ENCODE data around the gene LRRC4B. TPM values are rescaled to one million over a fixed set of nuclear protein-coding genes. Genes with fewer than 3 reads are reported as not detected.
A peak's percentile ranks its signal among the peaks of the same experiment; 100 is the strongest.

LRRC4B gene
- total RNA-seq, 6 donors from 2014 or later, result 0.69 to 5.1 (median 1.7) TPM

- no peak for ATAC-seq (ENCODE audit: low FRiP score in 2 of 2)
- Histone ChIP-seq H3K27ac (peak overlapping the region in 1 of 4 donors; percentile 39), H3K4me3 (peak overlapping the region in 3 of 4 donors; percentile 8 to 37 (median 34)), H3K4me1 (peaks cover 3 to 23% (median 8%) of the 10 kb centered on the region in 4 donors), H3K9me3 (no peaks in the 10 kb centered on the region), H3K27me3 (peaks cover 0 to 9% (median 3%) of the 10 kb centered on the region in 4 donors), H3K36me3 (no peaks in the 10 kb centered on the region)
- 37 to 52% methylated on average over 6 to 8 of the region's 8 CpGs for WGBS, 2 donors
- DNase-seq, result no peak
- TF ChIP-seq POLR2AphosphoS5 (IDR thresholded peaks at IDR 0.05) (no peak), EP300 (IDR thresholded peaks at IDR 0.05) (no peak), POLR2A (IDR thresholded peaks at IDR 0.05) (no peak), CTCF (IDR thresholded peaks at IDR 0.05) (no peak)
These were observed 17.7 kb downstream of the LRRC4B start for GRCh38 chr19:50550594-50550966.

GRCh38 chr19:50549927-50550593 is 18.2 kb downstream of the LRRC4B start:
- H3K4me3 ChIP-seq, result peak overlapping the region in 2 of 4 donors; percentile 34 to 37

DNA sequence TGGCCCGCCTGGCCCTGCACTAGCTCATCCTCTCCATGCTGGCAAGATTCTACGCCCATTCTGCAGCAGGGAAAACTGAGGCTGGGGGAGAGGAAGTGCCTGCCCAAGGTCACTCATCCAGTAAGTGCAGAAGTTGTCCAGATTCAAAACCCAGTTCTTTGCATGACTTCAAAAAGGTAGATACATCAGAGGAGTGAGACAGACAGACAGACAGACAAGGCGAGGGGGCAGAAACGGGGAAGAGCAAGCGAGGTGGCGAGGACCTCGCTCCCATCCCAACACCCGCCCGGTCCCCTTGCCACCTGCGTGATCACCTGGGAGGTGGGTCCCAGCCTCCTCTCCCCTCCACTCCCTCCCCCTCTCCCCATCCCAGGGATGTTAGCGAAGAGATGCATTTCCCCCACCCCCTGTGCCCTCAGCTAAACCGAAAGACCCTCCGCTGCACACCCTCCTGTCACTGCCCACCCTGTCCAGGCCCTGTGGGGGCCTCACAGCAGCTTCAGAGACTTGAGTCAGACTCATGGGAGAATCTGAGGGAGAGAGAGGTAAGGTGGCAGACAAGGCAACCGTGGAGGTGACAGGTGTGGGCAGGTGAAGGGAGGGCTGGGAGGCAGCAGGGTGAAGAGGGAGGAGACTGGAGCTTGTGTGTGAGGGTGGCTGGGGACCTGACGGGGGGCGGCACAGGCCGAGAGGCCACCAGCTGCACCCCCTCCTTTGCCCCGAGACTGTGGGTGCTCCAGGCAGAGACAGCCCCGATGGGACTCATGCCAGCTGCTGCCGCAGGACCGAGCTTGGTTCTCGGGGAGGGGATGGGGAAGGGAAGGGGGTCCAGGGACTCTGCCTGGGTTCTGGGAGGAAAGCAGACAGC is 18.9 kb downstream of the LRRC4B start:
- ATAC-seq (ENCODE audit: low FRiP score in 2 of 2) (no peak), DNase-seq (no peak)
- Histone ChIP-seq H3K4me3 (no peak overlapping the region), H3K9me3 (no peaks in the 10 kb centered on the region), H3K27me3 (peaks cover 0 to 8% (median 2%) of the 10 kb centered on the region in 4 donors), H3K4me1 (peaks cover 3 to 28% (median 8%) of the 10 kb centered on the region in 4 donors), H3K27ac (peak overlapping the region in 1 of 4 donors; percentile 34), H3K36me3 (no peaks in the 10 kb centered on the region)
- WGBS, 2 donors, result 66 to 79% methylated on average over 18 to 20 of the region's 22 CpGs
- no peak for TF ChIP-seq CTCF (IDR thresholded peaks at IDR 0.05)
- no peak for TF ChIP-seq POLR2A (IDR thresholded peaks at IDR 0.05)
- no peak for TF ChIP-seq POLR2AphosphoS5 (IDR thresholded peaks at IDR 0.05)
- no peak for TF ChIP-seq EP300 (IDR thresholded peaks at IDR 0.05)

More at GRCh38 chr19:50549927-50550593, 18.2 kb downstream of the LRRC4B start:
- H3K9me3 ChIP-seq, result no peaks in the 10 kb centered on the region
- H3K36me3 ChIP-seq, result no peaks in the 10 kb centered on the region
- peak overlapping the region in 1 of 4 donors; percentile 34 for H3K27ac ChIP-seq
- peaks cover 3 to 28% (median 8%) of the 10 kb centered on the region in 4 donors for H3K4me1 ChIP-seq
- TF ChIP-seq POLR2AphosphoS5 (IDR thresholded peaks at IDR 0.05) (no peak), EP300 (IDR thresholded peaks at IDR 0.05) (no peak), CTCF (IDR thresholded peaks at IDR 0.05) (no peak), POLR2A (IDR thresholded peaks at IDR 0.05) (no peak)
- H3K27me3 ChIP-seq, result peaks cover 0 to 8% (median 2%) of the 10 kb centered on the region in 4 donors
- DNase-seq (no peak), ATAC-seq (ENCODE audit: low FRiP score in 2 of 2) (no peak)
- WGBS, 2 donors, result 68 to 81% methylated on average over 12 to 17 of the region's 17 CpGs

- 72 to 82% methylated on average over 21 to 45 of the region's 45 CpGs for WGBS, 2 donors
- peak in 1 of 2 donors; percentile 13 for ATAC-seq (ENCODE audit: low FRiP score in 2 of 2)
- Histone ChIP-seq H3K9me3 (no peaks in the 10 kb centered on the region), H3K27ac (peak overlapping the region in 2 of 4 donors; percentile 4 to 40), H3K27me3 (peaks cover 0 to 8% (median 2%) of the 10 kb centered on the region in 4 donors), H3K4me3 (no peak overlapping the region), H3K36me3 (no peaks in the 10 kb centered on the region), H3K4me1 (peaks cover 3 to 28% (median 8%) of the 10 kb centered on the region in 4 donors)
- no peak for DNase-seq
- TF ChIP-seq POLR2AphosphoS5 (IDR thresholded peaks at IDR 0.05) (no peak), EP300 (IDR thresholded peaks at IDR 0.05) (no peak), POLR2A (IDR thresholded peaks at IDR 0.05) (no peak), CTCF (IDR thresholded peaks at IDR 0.05) (no peak)
These were observed 19.8 kb downstream of the LRRC4B start for GRCh38 chr19:50548191-50549058.

All from upper lobe of left lung (tissue), 6 donors.